GM20431 (cell line): ENCODE results near the gene CDCA8.
"Not testable (repeated sequence)": the region's sequence is repeated elsewhere in the genome, so short reads cannot be mapped to it uniquely, and the experiment has no call there.

Experiments
- in situ Hi-C: fragments of 300-500 bp; cut with MseI, MboI; formaldehyde crosslinking; loops from one replicate; pipeline ENCODE4 v1.15.0; 2020; ENCODE audit warnings: low sequenced_read_pairs; ENCODE audit not compliant: unreplicated experiment

The CDCA8 gene

GRCh38 chr1:37730376-37730775 lies 38.1 kb downstream of the CDCA8 start:
- in situ Hi-C loops: no loop called here

GRCh38 chr1:37731312-37732019 lies 39.1 kb downstream of the CDCA8 start:
- in situ Hi-C loops: no loop called here

- in situ Hi-C loops: no loop called here
These were observed 39.9 kb downstream of the CDCA8 start for GRCh38 chr1:37732111-37732780.

GRCh38 chr1:37734629-37735591 lies 42.6 kb downstream of the CDCA8 start:
- in situ Hi-C loops: no loop called here

GRCh38 chr1:37737975-37738374 lies 45.7 kb downstream of the CDCA8 start:
- in situ Hi-C loops: not testable (repeated sequence)

- in situ Hi-C loops: not testable (repeated sequence)
These were observed 46.3 kb downstream of the CDCA8 start for GRCh38 chr1:37738619-37739018.

GRCh38 chr1:37739222-37739621 lies 46.9 kb downstream of the CDCA8 start:
- in situ Hi-C loops: no loop called here

- in situ Hi-C loops: no loop called here
These were observed 48.8 kb downstream of the CDCA8 start for GRCh38 chr1:37741130-37741529.

GRCh38 chr1:37741662-37742061 lies 49.3 kb downstream of the CDCA8 start:
- in situ Hi-C loops: no loop called here

- in situ Hi-C loops: no loop called here
These were observed 54.5 kb downstream of the CDCA8 start for GRCh38 chr1:37746806-37747205.

- in situ Hi-C loops: no loop called here
These were observed 56.2 kb downstream of the CDCA8 start for GRCh38 chr1:37748565-37748964.

- in situ Hi-C loops: no loop called here
These were observed 59.9 kb downstream of the CDCA8 start for GRCh38 chr1:37752213-37752582.

- in situ Hi-C loops: no loop called here
These were observed 60.5 kb downstream of the CDCA8 start for GRCh38 chr1:37752583-37753471.

- in situ Hi-C loops: no loop called here
These were observed 61.4 kb downstream of the CDCA8 start for GRCh38 chr1:37753473-37754321.

GRCh38 chr1:37755290-37755689 lies 63.0 kb downstream of the CDCA8 start:
- in situ Hi-C loops: no loop called here

GRCh38 chr1:37755951-37756560 lies 63.7 kb downstream of the CDCA8 start:
- in situ Hi-C loops: no loop called here
